GM12892 (cell line): Measurements from ENCODE around the gene EGFLAM.

Experiments used
- POLR2A ChIP-seq: IDR thresholded peaks from 2 replicates; pipeline ENCODE4 v1.6.1; 2011; ENCODE audit warnings: low read depth, low read length, control low read depth
- POLR2AphosphoS5 ChIP-seq: IDR thresholded peaks from 2 replicates; pipeline ENCODE4 v1.6.1; 2011; ENCODE audit warnings: low read depth, low read length, control low read depth
- TAF1 ChIP-seq: IDR thresholded peaks from 2 replicates; pipeline ENCODE4 v1.6.1; 2011; ENCODE audit warnings: low read depth, mild to moderate bottlenecking, control low read depth, low read length, borderline replicate concordance

DNA sequence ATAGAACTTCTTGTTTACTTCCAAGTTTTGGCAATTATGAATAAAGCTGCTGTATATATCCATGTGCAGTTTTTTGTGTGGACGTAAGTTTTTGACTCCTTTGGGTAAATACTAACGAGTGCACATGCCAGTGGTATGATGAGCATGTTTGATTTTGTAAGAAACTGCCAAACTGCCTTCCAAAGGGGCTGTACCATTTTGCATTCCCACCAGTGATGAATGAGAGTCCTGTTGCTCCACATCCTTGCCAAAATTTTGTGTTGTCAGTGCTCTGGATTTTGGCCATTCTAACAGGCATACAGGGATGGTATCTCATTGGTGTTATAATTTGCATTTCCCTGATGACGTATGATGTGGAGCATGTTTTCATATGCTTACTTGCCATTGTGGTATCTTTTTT lies 73.5 kb downstream of the EGFLAM start:
- TF ChIP-seq POLR2A (no peak), POLR2AphosphoS5 (no peak), TAF1 (no peak)
